A549 (cell line): ENCODE results near the gene CPTP. TPM values are rescaled to one million over a fixed set of nuclear protein-coding genes. Genes with fewer than 3 reads are reported as not detected.
A peak's percentile ranks its signal among the peaks of the same experiment; 100 is the strongest.

Experiments
- ATAC-seq, 2 experiments: fragments of 200-7000 bp in 1 of 2; fragments of >200 bp in 1 of 2; cut with Nextera tagmentation in 1 of 2; cut with Tn5 transposase in 1 of 2; 3 replicates each; pipeline versions ENCODE4 v1.8.0 to v1.9.1; 2018 to 2020; ENCODE audit warnings: mild to moderate bottlenecking in 1 of 2, moderate library complexity in 1 of 2
- CTCF ChIA-PET: fragments of 300-600 bp; sonication (Branson Sonifier 250); formaldehyde crosslinking; extraction: SDS; loops from one replicate; lab custom pipeline; 2021; ENCODE audit warnings: antibody characterized with exemption, inconsistent platforms; lab: Yijun Ruan, JAX
- POLR2A ChIA-PET: fragments of 350-600 bp; formaldehyde crosslinking; extraction: SDS; loops from one replicate; lab custom pipeline; 2021; ENCODE audit warnings: antibody characterized with exemption, inconsistent platforms; lab: Yijun Ruan, JAX
- DNase-seq, 2 experiments: peaks; one replicate each; pipeline versions ENCODE4 v3.0.0 to v3.0.0-alpha.2; 2011 to 2016; ENCODE audit warnings: low read depth in 1 of 2, low spot score in 1 of 2
- FAIRE-seq: peaks from 2 replicates; lab custom pipeline; 2011; peaks lifted over from hg19 to GRCh38; lab: Jason Lieb, UNC
- H3K27ac ChIP-seq, 2 experiments: fragments of >200 bp; sonication (Bioruptor Twin); formaldehyde crosslinking; 3 replicates each; pipeline ENCODE4 v1.5.1; 2016 to 2017
- H3K4me1 ChIP-seq: fragments of >200 bp; sonication (Bioruptor Twin); formaldehyde crosslinking; 3 replicates; pipeline ENCODE4 v1.6.1; 2016
- H3K4me2 ChIP-seq: fragments of >200 bp; sonication (Bioruptor Twin); formaldehyde crosslinking; 3 replicates; pipeline ENCODE4 v1.6.1; 2016
- H3K4me3 ChIP-seq: fragments of >200 bp; sonication (Bioruptor Twin); formaldehyde crosslinking; 3 replicates; pipeline ENCODE4 v1.5.1; 2016
- H3K9me3 ChIP-seq: fragments of >200 bp; sonication (Bioruptor Twin); formaldehyde crosslinking; 3 replicates; pipeline ENCODE4 v1.6.1; 2016
- BHLHE40 ChIP-seq: IDR thresholded peaks from 2 replicates; pipeline ENCODE4 v1.6.1; 2012; ENCODE audit warnings: low read depth, low read length, inconsistent platforms
- CHD2 ChIP-seq: fragments of 150-350 bp; IDR thresholded peaks from 2 replicates; pipeline ENCODE4 v1.6.1; 2014; ENCODE audit warnings: low read length; ENCODE audit not compliant: partially characterized antibody
- ELK1 ChIP-seq: fragments of 150-350 bp; IDR thresholded peaks from 2 replicates; pipeline ENCODE4 v1.6.1; 2014; ENCODE audit warnings: low read depth, mild to moderate bottlenecking, low read length
- GATA3 ChIP-seq: IDR thresholded peaks from 2 replicates; pipeline ENCODE4 v1.6.1; 2012; ENCODE audit warnings: borderline replicate concordance
- HOXB13 ChIP-seq: fragments of 250-450 bp; sonication (Bioruptor Pico); IDR thresholded peaks from 2 replicates; pipeline ENCODE4 v1.5.0; 2020; ENCODE audit warnings: low read depth, mild to moderate bottlenecking, moderate library complexity
- KDM1A ChIP-seq: fragments of 200-600 bp; sonication (generic); IDR thresholded peaks from 2 replicates; pipeline ENCODE4 v1.6.1; 2016; ENCODE audit warnings: low read depth, mild to moderate bottlenecking
- KDM5A ChIP-seq: fragments of 200-600 bp; sonication (generic); IDR thresholded peaks from 2 replicates; pipeline ENCODE4 v1.6.1; 2016; ENCODE audit warnings: antibody characterized with exemption, mild to moderate bottlenecking
- MAZ ChIP-seq: fragments of 150-350 bp; IDR thresholded peaks from 2 replicates; pipeline ENCODE4 v1.6.1; 2014; ENCODE audit warnings: antibody characterized with exemption, low read depth, low read length, borderline replicate concordance
- NFE2L2 ChIP-seq: fragments of 150-350 bp; conservative IDR thresholded peaks from 2 replicates; pipeline ENCODE4 v1.6.1; 2014; ENCODE audit warnings: low read length
- POLR2A ChIP-seq: IDR thresholded peaks from 2 replicates; pipeline ENCODE4 v1.6.1; 2012; ENCODE audit warnings: mild to moderate bottlenecking, low read length
- RARB ChIP-seq: fragments of 250-450 bp; sonication (Bioruptor Pico); IDR thresholded peaks from 2 replicates; pipeline ENCODE4 v1.8.0; 2021; ENCODE audit warnings: mild to moderate bottlenecking, moderate library complexity
- RFX5 ChIP-seq: fragments of 450-650 bp; IDR thresholded peaks from 2 replicates; pipeline ENCODE4 v1.7.1; 2014; ENCODE audit warnings: antibody characterized with exemption, mild to moderate bottlenecking, moderate library complexity
- SMC3 ChIP-seq: fragments of >200 bp; sonication (Bioruptor Twin); formaldehyde crosslinking; IDR thresholded peaks from 3 replicates; pipeline ENCODE4 v1.6.1; 2018; ENCODE audit warnings: inconsistent platforms
- SREBF2 ChIP-seq: fragments of 450-650 bp; IDR thresholded peaks from 2 replicates; pipeline ENCODE4 v1.6.1; 2014; ENCODE audit warnings: mild to moderate bottlenecking, moderate library complexity
- TP53 ChIP-seq: fragments of 250-450 bp; sonication (Bioruptor Pico); IDR thresholded peaks from 2 replicates; pipeline ENCODE4 v1.5.0; 2021; ENCODE audit warnings: mild to moderate bottlenecking, moderate library complexity
- ZFP36 ChIP-seq: fragments of 450-650 bp; IDR thresholded peaks from 2 replicates; pipeline ENCODE4 v1.6.1; 2014; ENCODE audit warnings: borderline replicate concordance; ENCODE audit not compliant: partially characterized antibody
- ZNF302 ChIP-seq: fragments of 250-450 bp; sonication (Bioruptor Pico); IDR thresholded peaks from 2 replicates; pipeline ENCODE4 v1.9.0; 2021; ENCODE audit warnings: inconsistent platforms, mild to moderate bottlenecking, moderate library complexity
- WGBS: methylation state at CpG from one replicate; pipeline ENCODE4 v1.1.6; 2017; ENCODE audit errors: missing lambda C conversion rate; 5-methylcytosine and 5-hydroxymethylcytosine counted together
- polyA plus RNA-seq, 4 experiments: library from polyadenylated mRNA; depleted of rRNA in 3 of 4; stranded (reverse); fragments of >200 nt; fragmentation: RNase III in 1 of 4; extraction: RNeasy Plus Mini Kit Qiagen cat#74134 plus additional on column Dnase treatment in 1 of 4; gene quantifications; 2 replicates in 3 of 4; 3 replicates in 1 of 4; pipeline ENCODE4 v1.2.3, GENCODE V29; 2011 to 2017
- TF ChIP-seq, protein P1 (sequence below): fragments of 450-650 bp; IDR thresholded peaks from 2 replicates; pipeline ENCODE4 v1.6.1; 2014; ENCODE audit warnings: antibody characterized with exemption
- TF ChIP-seq, protein P2 (sequence below): IDR thresholded peaks from 2 replicates; pipeline ENCODE4 v1.6.1; 2012

The CPTP gene
- polyA plus RNA-seq, 2 of the 4 experiments (the other 2 are of a cell fraction): 4.3 to 11.9 TPM

- Histone ChIP-seq H3K4me3 (no peak overlapping the region), H3K4me2 (no peak overlapping the region), H3K4me1 (peaks cover 18% of the 10 kb centered on the region; the same call in 2 of the 3 replicates), H3K27ac (no peak overlapping the region), H3K9me3 (no peaks in the 10 kb centered on the region)
- WGBS: 94% methylated on average over 49 of the region's 58 CpGs
- DNase-seq (no peak), ATAC-seq (no peak), FAIRE-seq (no peak)
- TF ChIP-seq MAZ (no peak), CHD2 (no peak), ZFP36 (no peak), KDM5A (no peak), HOXB13 (CRISPR knock-in tag) (no peak)
- TF ChIP-seq, protein P1, sequence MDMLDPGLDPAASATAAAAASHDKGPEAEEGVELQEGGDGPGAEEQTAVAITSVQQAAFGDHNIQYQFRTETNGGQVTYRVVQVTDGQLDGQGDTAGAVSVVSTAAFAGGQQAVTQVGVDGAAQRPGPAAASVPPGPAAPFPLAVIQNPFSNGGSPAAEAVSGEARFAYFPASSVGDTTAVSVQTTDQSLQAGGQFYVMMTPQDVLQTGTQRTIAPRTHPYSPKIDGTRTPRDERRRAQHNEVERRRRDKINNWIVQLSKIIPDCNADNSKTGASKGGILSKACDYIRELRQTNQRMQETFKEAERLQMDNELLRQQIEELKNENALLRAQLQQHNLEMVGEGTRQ: no peak
- POLR2A ChIA-PET: no interaction called here
- CTCF ChIA-PET: interaction anchor here (1.2 to 1.4 kb wide), 2 partner anchors 15 to 40 kb away, joined by 3 to 8 read pairs; no protein-coding TSS in a partner anchor
Observed at GRCh38 chr1:1329304-1330210, 5.0 kb downstream of the CPTP start.

DNA sequence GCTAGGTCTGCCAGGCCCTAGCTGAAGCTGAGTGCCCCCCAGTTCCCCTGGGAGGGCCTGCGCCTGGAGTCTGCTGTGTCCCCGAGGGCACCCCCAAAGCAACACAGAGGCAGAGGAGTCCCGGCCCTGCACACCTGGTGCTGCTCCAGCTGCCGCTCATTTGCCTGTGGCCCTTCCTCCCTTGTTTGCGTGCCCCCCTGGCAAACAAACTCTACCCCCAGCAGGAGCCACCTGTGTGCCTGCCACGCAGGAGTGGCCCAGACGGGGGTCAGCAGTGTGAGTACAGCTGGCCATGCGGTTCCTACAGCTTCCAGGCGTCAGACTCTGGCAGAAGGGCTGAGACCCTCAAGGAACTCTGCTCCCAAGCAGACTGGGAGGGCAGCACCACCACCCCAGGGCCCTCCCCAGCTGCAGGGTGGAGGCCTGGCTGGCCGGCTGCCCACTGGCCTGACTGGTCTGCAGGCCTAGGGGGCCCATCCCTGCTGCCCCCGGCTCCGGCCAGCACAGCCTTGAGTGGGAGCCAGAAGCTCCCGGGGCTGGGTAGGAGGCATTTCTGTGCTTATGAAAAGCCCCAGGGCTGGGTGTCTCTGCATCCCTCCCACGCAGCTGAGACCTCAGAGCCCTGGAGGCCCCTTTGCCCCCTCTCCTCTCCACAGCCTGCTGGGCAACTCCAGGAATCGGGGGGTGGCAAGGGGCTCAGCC, 5.9 kb downstream of the CPTP start:
- CTCF ChIA-PET: interaction anchor here (1.2 to 2.5 kb wide), 3 partner anchors 14 to 41 kb away, joined by 3 to 8 read pairs (median 7); partner anchors contain the start of gene DVL1
- no peak for FAIRE-seq

More for the DNA sequence above, 5.9 kb downstream of the CPTP start:
- ATAC-seq (peak; percentile 10 to 25; a peak in 4 of 6 replicates), DNase-seq (no peak)
- H3K9me3 ChIP-seq: no peaks in the 10 kb centered on the region
- H3K27ac ChIP-seq: peak overlapping the region in 1 of 2 experiments; percentile 52; a peak in 2 of 6 replicates
- POLR2A ChIA-PET: no interaction called here
- TF ChIP-seq RARB (CRISPR knock-in tag): no peak
- no peak for TF ChIP-seq KDM1A
- no peak for TF ChIP-seq SREBF2
- no peak for TF ChIP-seq ZNF302 (CRISPR knock-in tag)
- no peak for TF ChIP-seq ELK1
- TF ChIP-seq GATA3: no peak
- TF ChIP-seq, protein P2, sequence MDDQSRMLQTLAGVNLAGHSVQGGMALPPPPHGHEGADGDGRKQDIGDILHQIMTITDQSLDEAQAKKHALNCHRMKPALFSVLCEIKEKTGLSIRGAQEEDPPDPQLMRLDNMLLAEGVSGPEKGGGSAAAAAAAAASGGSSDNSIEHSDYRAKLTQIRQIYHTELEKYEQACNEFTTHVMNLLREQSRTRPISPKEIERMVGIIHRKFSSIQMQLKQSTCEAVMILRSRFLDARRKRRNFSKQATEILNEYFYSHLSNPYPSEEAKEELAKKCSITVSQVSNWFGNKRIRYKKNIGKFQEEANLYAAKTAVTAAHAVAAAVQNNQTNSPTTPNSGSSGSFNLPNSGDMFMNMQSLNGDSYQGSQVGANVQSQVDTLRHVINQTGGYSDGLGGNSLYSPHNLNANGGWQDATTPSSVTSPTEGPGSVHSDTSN: 0 out of 2 replicates have a peak, but pooled peaks have one; percentile 12
- TF ChIP-seq RFX5: no peak
- 0 out of 2 replicates have a peak, but pooled peaks have one; percentile 10 for TF ChIP-seq POLR2A
- TF ChIP-seq SMC3: no peak
- no peak for TF ChIP-seq NFE2L2
- TF ChIP-seq BHLHE40: no peak
- TF ChIP-seq TP53 (CRISPR knock-in tag): no peak
- 17% methylated on average over 1 of the region's 15 CpGs for WGBS
- H3K4me2 ChIP-seq: peak overlapping the region; percentile 30; the same call in 1 of the 3 replicates
- H3K4me1 ChIP-seq: peaks cover 17% of the 10 kb centered on the region; the same call in 2 of the 3 replicates
- H3K4me3 ChIP-seq: no peak overlapping the region
